Peyer's patch (tissue), 4 donors: Measurements from ENCODE around the gene BICD2. TPM values are rescaled to one million over a fixed set of nuclear protein-coding genes. Genes with fewer than 3 reads are reported as not detected.

Source experiments
- DNase-seq, 3 donors: peaks; one replicate each; pipeline ENCODE4 v3.0.0-alpha.2; 2017 to 2019
- H3K27ac ChIP-seq, 4 donors: fragments of 200-600 bp; sonication (generic); one replicate each; pipeline ENCODE4 v1.5.1; 2016 to 2019
- H3K27me3 ChIP-seq, 2 donors: fragments of 200-600 bp; sonication (generic); one replicate each; pipeline ENCODE4 v1.5.1; 2019
- H3K36me3 ChIP-seq, 3 donors: fragments of 200-600 bp; sonication (generic); one replicate each; pipeline ENCODE4 v1.5.1; 2016 to 2019
- H3K4me1 ChIP-seq, 4 donors: fragments of 200-600 bp; sonication (generic); one replicate each; pipeline ENCODE4 v1.5.1; 2016 to 2019
- H3K4me3 ChIP-seq, 4 donors: fragments of 200-600 bp; sonication (generic); 1 replicate in 3 of 4; 2 replicates in 1 of 4; pipeline ENCODE4 v1.5.1; 2016 to 2019; ENCODE audit warnings: mild to moderate bottlenecking in 1 of 4
- H3K9me3 ChIP-seq, 4 donors: fragments of 200-600 bp; sonication (generic); one replicate each; pipeline ENCODE4 v1.5.1; 2016 to 2019; ENCODE audit warnings: mild to moderate bottlenecking in 1 of 4
- POLR2A ChIP-seq, 2 donors: fragments of 450-650 bp; IDR thresholded peaks; one replicate each; pipeline ENCODE4 v1.5.1; 2017; ENCODE audit warnings: antibody characterized with exemption in 2 of 2, mild to moderate bottlenecking in 2 of 2, moderate library complexity in 2 of 2
- total RNA-seq, 4 donors: library from RNA; depleted of rRNA; stranded (reverse); fragments of >200 nt; gene quantifications; one replicate each; pipeline ENCODE4 v1.1.0, GENCODE V29; 2016
- TF ChIP-seq, protein P1 (sequence below), 6 experiments: fragments of 450-650 bp in 4 of 6; fragments of 200-600 bp in 2 of 6; sonication (generic) in 1 of 6; IDR thresholded peaks; one replicate each; pipeline ENCODE4 v1.5.1; 2017 to 2019; ENCODE audit warnings: antibody characterized with exemption in 6 of 6, mild to moderate bottlenecking in 3 of 6, moderate library complexity in 1 of 6

Gene BICD2
- total RNA-seq, 4 donors from 2014 or later = 4.2 to 41.3 (median 8.8) TPM

DNA sequence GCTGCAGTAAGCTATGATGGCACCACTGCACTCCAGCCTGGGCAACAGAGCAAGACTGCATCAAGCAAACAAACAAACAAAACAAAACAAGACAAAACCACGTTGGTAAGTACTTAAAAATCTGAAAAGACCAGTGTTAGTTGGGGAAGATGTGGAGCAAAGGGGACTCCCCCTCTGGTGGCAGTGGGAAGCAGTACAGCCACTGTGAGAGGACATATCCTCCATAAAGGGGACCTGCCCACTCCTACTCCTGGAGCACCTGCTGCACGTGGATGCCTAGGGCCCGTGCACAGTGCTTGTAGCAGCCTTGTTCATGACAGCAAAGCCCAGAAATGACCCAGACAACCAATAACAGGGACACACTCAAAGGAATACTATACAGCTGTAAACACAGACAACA lies 77.7 kb downstream of the BICD2 start:
- TF ChIP-seq POLR2A (IDR thresholded peaks at IDR 0.05) = no peak
- TF ChIP-seq, protein P1, sequence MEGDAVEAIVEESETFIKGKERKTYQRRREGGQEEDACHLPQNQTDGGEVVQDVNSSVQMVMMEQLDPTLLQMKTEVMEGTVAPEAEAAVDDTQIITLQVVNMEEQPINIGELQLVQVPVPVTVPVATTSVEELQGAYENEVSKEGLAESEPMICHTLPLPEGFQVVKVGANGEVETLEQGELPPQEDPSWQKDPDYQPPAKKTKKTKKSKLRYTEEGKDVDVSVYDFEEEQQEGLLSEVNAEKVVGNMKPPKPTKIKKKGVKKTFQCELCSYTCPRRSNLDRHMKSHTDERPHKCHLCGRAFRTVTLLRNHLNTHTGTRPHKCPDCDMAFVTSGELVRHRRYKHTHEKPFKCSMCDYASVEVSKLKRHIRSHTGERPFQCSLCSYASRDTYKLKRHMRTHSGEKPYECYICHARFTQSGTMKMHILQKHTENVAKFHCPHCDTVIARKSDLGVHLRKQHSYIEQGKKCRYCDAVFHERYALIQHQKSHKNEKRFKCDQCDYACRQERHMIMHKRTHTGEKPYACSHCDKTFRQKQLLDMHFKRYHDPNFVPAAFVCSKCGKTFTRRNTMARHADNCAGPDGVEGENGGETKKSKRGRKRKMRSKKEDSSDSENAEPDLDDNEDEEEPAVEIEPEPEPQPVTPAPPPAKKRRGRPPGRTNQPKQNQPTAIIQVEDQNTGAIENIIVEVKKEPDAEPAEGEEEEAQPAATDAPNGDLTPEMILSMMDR (IDR thresholded peaks at IDR 0.05) = no peak
- no peaks in the 10 kb centered on the region for H3K27me3 ChIP-seq
- H3K4me1 ChIP-seq = no peaks in the 10 kb centered on the region

DNA sequence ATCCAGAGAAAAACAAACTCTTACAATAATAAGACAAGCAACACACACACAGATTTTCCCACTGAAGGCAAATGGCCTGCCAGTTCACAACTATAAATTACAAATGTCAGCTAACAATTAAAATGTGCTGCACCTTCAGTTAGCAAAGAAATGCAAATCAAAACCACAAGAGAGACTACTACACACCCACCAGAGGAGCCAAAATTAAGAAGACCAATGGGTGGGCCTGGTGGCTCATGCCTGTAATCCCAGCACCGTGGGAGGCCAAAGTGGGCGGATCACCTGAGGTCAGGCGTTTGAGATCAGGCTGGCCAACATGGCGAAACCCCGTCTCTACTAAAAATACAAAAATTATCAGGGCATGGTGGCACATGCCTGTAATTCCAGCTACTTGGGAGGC lies 79.6 kb downstream of the BICD2 start:
- TF ChIP-seq, protein P1 (IDR thresholded peaks at IDR 0.05) = no peak
- no peak for TF ChIP-seq POLR2A (IDR thresholded peaks at IDR 0.05)
- Histone ChIP-seq H3K4me1 (no peaks in the 10 kb centered on the region), H3K36me3 (no peaks in the 10 kb centered on the region), H3K9me3 (no peaks in the 10 kb centered on the region), H3K4me3 (no peak overlapping the region), H3K27me3 (no peaks in the 10 kb centered on the region), H3K27ac (no peak overlapping the region)
- DNase-seq = no peak

More for the DNA sequence above, 77.7 kb downstream of the BICD2 start:
- no peak for DNase-seq
- Histone ChIP-seq H3K27ac (no peak overlapping the region), H3K9me3 (peaks cover 0 to 6% (median 0%) of the 10 kb centered on the region in 4 donors), H3K36me3 (no peaks in the 10 kb centered on the region), H3K4me3 (no peak overlapping the region)

DNA sequence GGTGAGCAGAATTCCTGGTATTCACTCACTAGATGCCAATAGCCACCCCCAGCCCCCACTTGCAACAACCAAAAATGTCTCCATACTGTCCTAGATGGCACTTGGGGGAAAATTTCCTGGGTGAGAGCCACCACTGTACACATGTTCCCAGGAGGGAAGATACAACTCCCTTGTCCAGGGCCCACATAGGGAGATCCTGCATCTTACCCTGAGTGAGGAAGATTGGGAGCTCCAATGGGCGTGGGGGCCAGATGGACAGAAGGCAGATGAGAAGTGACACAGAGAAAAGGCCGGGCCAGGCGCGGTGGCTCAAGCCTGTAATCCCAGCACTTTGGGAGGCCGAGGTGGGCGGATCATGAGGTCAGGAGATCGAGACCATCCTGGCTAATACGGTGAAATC lies 82.4 kb downstream of the BICD2 start:
- H3K36me3 ChIP-seq = no peaks in the 10 kb centered on the region
- DNase-seq = no peak
- no peaks in the 10 kb centered on the region for H3K4me1 ChIP-seq
- H3K27ac ChIP-seq = no peak overlapping the region
- no peak for TF ChIP-seq POLR2A (IDR thresholded peaks at IDR 0.05)
- TF ChIP-seq, protein P1 (IDR thresholded peaks at IDR 0.05) = no peak
- H3K27me3 ChIP-seq = no peaks in the 10 kb centered on the region
- no peaks in the 10 kb centered on the region for H3K9me3 ChIP-seq
- no peak overlapping the region for H3K4me3 ChIP-seq

DNA sequence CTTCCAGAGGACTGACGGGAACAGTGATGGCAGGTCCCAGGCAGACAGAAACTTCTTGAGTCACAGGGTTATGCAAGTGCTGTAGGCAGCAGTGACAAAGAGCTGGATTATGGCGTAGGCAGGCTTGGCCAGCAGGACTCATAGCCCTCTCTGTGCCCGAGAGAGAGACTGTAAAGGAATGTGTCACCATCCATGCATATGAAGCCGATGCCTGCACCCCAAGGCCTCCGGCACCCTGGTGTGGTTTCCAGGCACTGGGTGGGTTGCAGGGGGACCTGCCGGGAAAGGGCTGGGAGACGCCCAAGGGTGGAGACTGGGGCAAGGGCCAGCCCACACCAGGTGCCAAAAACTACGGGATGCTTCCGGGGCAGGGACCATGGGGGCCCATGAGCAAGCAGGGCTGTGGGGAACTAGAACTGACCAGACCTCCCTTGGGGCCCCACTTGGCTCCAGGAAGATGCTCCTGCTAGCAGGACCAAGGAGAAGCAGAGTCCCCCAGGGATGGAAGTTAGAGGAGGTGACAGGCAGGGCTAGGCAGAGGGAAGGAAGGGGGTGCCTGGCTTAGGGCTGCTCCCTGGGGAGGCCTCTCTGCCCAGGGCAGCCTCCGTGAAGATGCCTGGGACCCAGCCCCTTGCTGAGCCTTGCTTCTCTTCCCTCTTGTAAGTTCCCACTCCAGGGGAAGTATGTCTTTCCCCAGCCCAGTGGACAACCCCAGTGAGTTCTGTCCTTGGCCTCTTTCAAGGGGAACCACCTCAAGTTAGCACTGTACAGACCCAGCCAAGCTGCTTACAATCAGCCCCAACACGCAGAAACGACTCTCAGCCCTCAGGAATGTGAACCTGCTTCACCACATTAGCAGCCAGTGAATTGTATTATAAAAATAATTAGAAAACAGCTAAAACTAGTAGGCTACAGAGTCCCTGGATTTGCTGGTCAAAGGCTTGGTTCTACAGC lies 84.2 kb downstream of the BICD2 start:
- H3K9me3 ChIP-seq = no peaks in the 10 kb centered on the region
- H3K27me3 ChIP-seq = no peaks in the 10 kb centered on the region
- H3K27ac ChIP-seq = no peak overlapping the region
- TF ChIP-seq, protein P1 (IDR thresholded peaks at IDR 0.05) = no peak
- TF ChIP-seq POLR2A (IDR thresholded peaks at IDR 0.05) = no peak
- DNase-seq = no peak
- no peak overlapping the region for H3K4me3 ChIP-seq
- no peaks in the 10 kb centered on the region for H3K4me1 ChIP-seq
- no peaks in the 10 kb centered on the region for H3K36me3 ChIP-seq

DNA sequence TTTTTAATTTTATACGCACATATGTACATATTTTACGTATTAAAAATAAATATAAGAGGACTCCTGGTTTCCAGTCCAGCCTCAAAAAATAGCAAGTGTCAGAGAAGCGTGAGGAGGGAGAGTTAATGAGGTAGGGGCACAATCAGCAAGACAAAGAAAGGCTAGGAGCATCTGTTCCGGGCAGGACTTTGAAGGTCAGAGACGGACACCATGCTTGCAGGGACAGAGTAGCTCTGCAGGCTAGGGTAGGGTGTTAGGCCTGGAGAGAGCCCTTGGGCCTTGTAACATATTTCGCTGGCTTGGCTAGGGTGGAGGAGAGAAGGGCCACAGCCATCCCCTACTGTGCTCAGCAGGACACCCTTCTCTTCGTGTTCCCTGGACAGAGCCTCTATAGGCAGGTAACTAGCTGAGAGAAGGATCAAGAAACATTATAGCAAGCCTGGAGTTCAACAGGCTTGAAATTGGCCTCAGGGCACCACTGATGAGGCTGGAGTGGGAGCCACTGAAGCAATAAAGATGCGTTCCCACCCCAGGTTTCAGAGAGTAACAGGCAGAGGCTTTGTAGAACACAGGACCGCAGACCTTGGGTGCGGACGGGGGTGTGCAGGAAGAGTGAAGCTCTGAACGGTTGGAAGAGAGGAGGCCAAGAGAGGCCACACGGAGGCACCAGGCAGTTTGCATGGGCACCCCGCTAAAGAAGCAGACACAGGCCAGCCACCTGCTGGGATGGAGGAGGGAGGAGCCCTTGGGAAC lies 85.0 kb downstream of the BICD2 start:
- H3K27ac ChIP-seq = no peak overlapping the region

More for the DNA sequence above, 85.0 kb downstream of the BICD2 start:
- Histone ChIP-seq H3K9me3 (no peaks in the 10 kb centered on the region), H3K4me3 (no peak overlapping the region), H3K27me3 (no peaks in the 10 kb centered on the region), H3K36me3 (no peaks in the 10 kb centered on the region), H3K4me1 (no peaks in the 10 kb centered on the region)
- TF ChIP-seq, protein P1 (IDR thresholded peaks at IDR 0.05) = no peak
- no peak for TF ChIP-seq POLR2A (IDR thresholded peaks at IDR 0.05)
- DNase-seq = no peak
